ENCODE results near the gene KIF6.

DNA sequence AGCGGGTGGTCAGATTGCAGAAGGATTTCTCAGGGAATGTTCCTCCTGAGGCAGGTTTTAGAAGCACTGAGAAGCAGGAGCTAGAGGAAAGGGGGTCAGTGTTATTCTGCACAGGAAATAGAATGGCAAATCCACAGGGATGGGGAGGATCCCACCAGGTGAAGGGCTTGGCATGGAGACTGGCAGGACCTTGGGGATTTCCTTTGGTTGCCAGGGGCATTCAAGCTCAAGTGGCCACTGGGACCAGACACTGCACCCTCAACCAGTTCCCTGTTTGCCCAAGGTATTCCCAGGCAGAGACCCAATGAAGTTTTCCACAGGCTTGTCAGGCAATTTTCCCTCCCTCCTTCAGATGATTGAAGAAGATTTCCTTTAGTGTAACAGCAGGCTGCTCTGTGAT lies 279.5 kb downstream of the KIF6 start:
- no peak for TF ChIP-seq CTCF (IDR thresholded peaks at IDR 0.05; ENCODE audit: low read length)
- no peak for TF ChIP-seq EZH2phosphoT487 (IDR thresholded peaks at IDR 0.05; ENCODE audit: low read length)
- TF ChIP-seq EZH2 (optimal IDR thresholded peaks at IDR 0.05; ENCODE audit: low read depth, low read length), result no peak
